ENCODE data around the gene ATP5PD.
A peak's percentile ranks its signal among the peaks of the same experiment; 100 is the strongest.

Gene ATP5PD

GRCh38 chr17:75063201-75063600 is 16.4 kb upstream of the ATP5PD start:
- no peak for DNase-seq (ENCODE audit: low read depth)
- peaks cover 48% of the 10 kb centered on the region for H3K36me3 ChIP-seq (ENCODE audit: control insufficient read depth, insufficient read depth, low read length, severe bottlenecking)

DNA sequence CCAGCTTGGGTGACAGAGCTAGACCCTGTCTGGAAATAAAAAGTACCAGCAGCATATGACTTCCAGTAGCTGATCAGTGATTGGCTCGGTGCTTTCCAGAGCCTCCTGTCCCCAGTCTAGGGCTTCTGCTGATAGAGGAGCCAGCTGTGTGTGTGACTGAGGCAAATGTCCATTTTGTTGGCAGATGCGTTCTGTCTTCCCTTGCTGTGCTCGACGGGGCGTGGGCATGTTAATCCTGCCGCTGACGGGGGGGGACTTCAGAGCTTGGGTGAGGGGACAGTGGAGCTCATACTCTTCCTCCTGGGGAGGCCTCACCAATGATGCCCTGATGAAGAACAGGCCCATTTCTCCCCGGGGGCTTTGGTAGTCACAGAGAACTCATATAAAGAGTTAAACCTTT is 14.8 kb upstream of the ATP5PD start:
- peaks cover 48% of the 10 kb centered on the region for H3K36me3 ChIP-seq (ENCODE audit: control insufficient read depth, insufficient read depth, low read length, severe bottlenecking)
- H3K4me1 ChIP-seq (ENCODE audit: control insufficient read depth, insufficient read depth, low read length): peaks cover 18% of the 10 kb centered on the region
- H3K4me3 ChIP-seq (ENCODE audit: low read length): no peak overlapping the region
- no peaks in the 10 kb centered on the region for H3K9me3 ChIP-seq (ENCODE audit: control insufficient read depth, low read length)
- DNase-seq (ENCODE audit: low read depth): no peak
- H3K9ac ChIP-seq (ENCODE audit: low read length): no peak overlapping the region
- H3K27me3 ChIP-seq (replicated peaks; ENCODE audit: control insufficient read depth, insufficient read depth, low read length): no peaks in the 10 kb centered on the region

More at GRCh38 chr17:75063201-75063600, 16.4 kb upstream of the ATP5PD start:
- Histone ChIP-seq H3K4me1 (ENCODE audit: control insufficient read depth, insufficient read depth, low read length) (peaks cover 18% of the 10 kb centered on the region), H3K4me3 (ENCODE audit: low read length) (no peak overlapping the region), H3K9ac (ENCODE audit: low read length) (no peak overlapping the region), H3K9me3 (ENCODE audit: control insufficient read depth, low read length) (no peaks in the 10 kb centered on the region), H3K27me3 (replicated peaks; ENCODE audit: control insufficient read depth, insufficient read depth, low read length) (no peaks in the 10 kb centered on the region)

GRCh38 chr17:75061055-75061438 is 14.3 kb upstream of the ATP5PD start:
- Histone ChIP-seq H3K36me3 (ENCODE audit: control insufficient read depth, insufficient read depth, low read length, severe bottlenecking) (peaks cover 48% of the 10 kb centered on the region), H3K9me3 (ENCODE audit: control insufficient read depth, low read length) (no peaks in the 10 kb centered on the region)

GRCh38 chr17:75060434-75061054 is 13.8 kb upstream of the ATP5PD start:
- no peaks in the 10 kb centered on the region for H3K27me3 ChIP-seq (replicated peaks; ENCODE audit: control insufficient read depth, insufficient read depth, low read length)
- H3K36me3 ChIP-seq (ENCODE audit: control insufficient read depth, insufficient read depth, low read length, severe bottlenecking): peaks cover 48% of the 10 kb centered on the region
- DNase-seq (ENCODE audit: low read depth): no peak
- H3K4me3 ChIP-seq (ENCODE audit: low read length): no peak overlapping the region
- H3K9me3 ChIP-seq (ENCODE audit: control insufficient read depth, low read length): no peaks in the 10 kb centered on the region
- peak overlapping the region; percentile 47 for H3K9ac ChIP-seq (ENCODE audit: low read length)
- peaks cover 14% of the 10 kb centered on the region for H3K4me1 ChIP-seq (ENCODE audit: control insufficient read depth, insufficient read depth, low read length)

More at GRCh38 chr17:75061055-75061438, 14.3 kb upstream of the ATP5PD start:
- peak overlapping the region; percentile 47 for H3K9ac ChIP-seq (ENCODE audit: low read length)
- DNase-seq (ENCODE audit: low read depth): no peak
- peaks cover 18% of the 10 kb centered on the region for H3K4me1 ChIP-seq (ENCODE audit: control insufficient read depth, insufficient read depth, low read length)
- no peak overlapping the region for H3K4me3 ChIP-seq (ENCODE audit: low read length)
- H3K27me3 ChIP-seq (replicated peaks; ENCODE audit: control insufficient read depth, insufficient read depth, low read length): no peaks in the 10 kb centered on the region

DNA sequence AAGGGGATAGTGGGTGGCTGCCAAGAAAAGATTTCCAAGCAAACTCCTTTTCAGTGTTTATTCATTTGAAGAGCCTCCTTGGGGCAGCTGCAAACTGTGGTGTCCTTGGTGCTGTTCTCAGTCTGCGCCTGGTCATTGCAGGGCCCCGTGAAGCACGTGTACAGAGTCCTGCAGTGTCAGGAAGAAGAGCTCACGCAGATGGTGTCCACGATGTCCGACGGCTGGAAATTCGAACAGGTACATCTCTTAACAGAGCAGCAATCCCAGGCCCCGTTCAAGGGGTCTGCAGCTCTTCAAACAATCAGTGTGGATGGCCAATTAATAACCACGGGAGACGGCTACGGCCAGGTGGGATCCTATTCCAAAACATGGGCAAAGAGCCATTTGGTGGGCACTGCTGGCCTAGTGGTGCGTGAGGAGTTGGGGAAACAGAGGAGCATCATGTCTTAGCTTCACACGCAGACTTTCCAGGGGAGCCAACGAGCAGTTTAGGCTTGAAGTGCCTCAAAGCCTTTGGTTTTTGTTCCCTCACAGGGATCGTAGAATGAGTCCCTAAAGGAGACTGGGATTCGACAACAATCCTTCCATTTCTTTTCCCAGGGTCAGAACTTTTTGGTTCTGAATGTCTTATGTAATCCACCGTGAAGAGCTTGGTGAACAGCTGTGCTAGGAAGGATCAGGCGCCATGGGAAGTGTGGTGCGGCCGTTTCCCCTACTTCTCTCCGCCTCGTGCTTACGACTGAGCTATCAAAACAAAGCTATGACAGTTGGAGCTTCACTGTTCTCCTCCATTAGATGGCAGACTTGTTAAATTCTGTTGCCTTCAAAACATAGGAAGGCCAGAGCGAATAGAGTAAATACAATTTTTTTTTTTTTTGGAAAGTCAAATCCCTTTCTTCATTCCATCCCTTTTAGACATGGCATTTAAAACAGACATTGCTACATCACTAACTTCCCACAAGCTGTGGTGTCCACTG is 12.9 kb upstream of the ATP5PD start:
- H3K27me3 ChIP-seq (replicated peaks; ENCODE audit: control insufficient read depth, insufficient read depth, low read length): no peaks in the 10 kb centered on the region
- peak; percentile 91 for DNase-seq (ENCODE audit: low read depth)
- H3K36me3 ChIP-seq (ENCODE audit: control insufficient read depth, insufficient read depth, low read length, severe bottlenecking): peaks cover 46% of the 10 kb centered on the region
- H3K4me3 ChIP-seq (ENCODE audit: low read length): no peak overlapping the region
- no peaks in the 10 kb centered on the region for H3K9me3 ChIP-seq (ENCODE audit: control insufficient read depth, low read length)
- H3K4me1 ChIP-seq (ENCODE audit: control insufficient read depth, insufficient read depth, low read length): peaks cover 14% of the 10 kb centered on the region
- H3K9ac ChIP-seq (ENCODE audit: low read length): peak overlapping the region; percentile 63

GRCh38 chr17:75051941-75052340 is 5.2 kb upstream of the ATP5PD start:
- H3K9ac ChIP-seq (ENCODE audit: low read length): no peak overlapping the region
- H3K9me3 ChIP-seq (ENCODE audit: control insufficient read depth, low read length): no peaks in the 10 kb centered on the region
- no peaks in the 10 kb centered on the region for H3K27me3 ChIP-seq (replicated peaks; ENCODE audit: control insufficient read depth, insufficient read depth, low read length)
- H3K36me3 ChIP-seq (ENCODE audit: control insufficient read depth, insufficient read depth, low read length, severe bottlenecking): peaks cover 41% of the 10 kb centered on the region
- no peak overlapping the region for H3K4me3 ChIP-seq (ENCODE audit: low read length)
- peaks cover 18% of the 10 kb centered on the region for H3K4me1 ChIP-seq (ENCODE audit: control insufficient read depth, insufficient read depth, low read length)
- no peak for DNase-seq (ENCODE audit: low read depth)

GRCh38 chr17:75049706-75050105 is 2.9 kb upstream of the ATP5PD start:
- Histone ChIP-seq H3K9ac (ENCODE audit: low read length) (no peak overlapping the region), H3K27me3 (replicated peaks; ENCODE audit: control insufficient read depth, insufficient read depth, low read length) (no peaks in the 10 kb centered on the region), H3K36me3 (ENCODE audit: control insufficient read depth, insufficient read depth, low read length, severe bottlenecking) (peaks cover 38% of the 10 kb centered on the region), H3K9me3 (ENCODE audit: control insufficient read depth, low read length) (no peaks in the 10 kb centered on the region), H3K4me3 (ENCODE audit: low read length) (no peak overlapping the region), H3K4me1 (ENCODE audit: control insufficient read depth, insufficient read depth, low read length) (peaks cover 22% of the 10 kb centered on the region)
- no peak for DNase-seq (ENCODE audit: low read depth)

DNA sequence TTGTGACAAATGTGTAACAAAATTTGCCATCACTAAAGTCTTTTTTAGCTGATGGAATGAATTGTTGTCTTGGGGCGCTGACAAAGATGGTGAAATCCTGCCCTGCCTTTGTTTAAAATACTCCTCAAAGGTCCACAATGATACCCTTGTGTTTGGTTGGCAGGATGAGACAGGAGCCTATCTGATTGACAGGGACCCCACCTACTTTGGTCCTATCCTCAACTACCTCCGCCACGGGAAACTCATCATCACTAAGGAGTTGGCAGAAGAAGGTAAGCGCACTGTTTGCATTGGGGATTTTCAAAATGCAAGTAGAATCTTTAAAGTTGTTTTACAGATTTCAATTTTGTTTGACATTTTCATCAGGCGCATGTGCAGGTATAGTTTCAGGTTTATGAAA is 2.3 kb upstream of the ATP5PD start:
- no peaks in the 10 kb centered on the region for H3K9me3 ChIP-seq (ENCODE audit: control insufficient read depth, low read length)
- H3K36me3 ChIP-seq (ENCODE audit: control insufficient read depth, insufficient read depth, low read length, severe bottlenecking): peaks cover 35% of the 10 kb centered on the region
- peaks cover 22% of the 10 kb centered on the region for H3K4me1 ChIP-seq (ENCODE audit: control insufficient read depth, insufficient read depth, low read length)
- no peak for DNase-seq (ENCODE audit: low read depth)
- H3K9ac ChIP-seq (ENCODE audit: low read length): peak overlapping the region; percentile 92
- H3K4me3 ChIP-seq (ENCODE audit: low read length): peak overlapping the region; percentile 85
- H3K27me3 ChIP-seq (replicated peaks; ENCODE audit: control insufficient read depth, insufficient read depth, low read length): no peaks in the 10 kb centered on the region

DNA sequence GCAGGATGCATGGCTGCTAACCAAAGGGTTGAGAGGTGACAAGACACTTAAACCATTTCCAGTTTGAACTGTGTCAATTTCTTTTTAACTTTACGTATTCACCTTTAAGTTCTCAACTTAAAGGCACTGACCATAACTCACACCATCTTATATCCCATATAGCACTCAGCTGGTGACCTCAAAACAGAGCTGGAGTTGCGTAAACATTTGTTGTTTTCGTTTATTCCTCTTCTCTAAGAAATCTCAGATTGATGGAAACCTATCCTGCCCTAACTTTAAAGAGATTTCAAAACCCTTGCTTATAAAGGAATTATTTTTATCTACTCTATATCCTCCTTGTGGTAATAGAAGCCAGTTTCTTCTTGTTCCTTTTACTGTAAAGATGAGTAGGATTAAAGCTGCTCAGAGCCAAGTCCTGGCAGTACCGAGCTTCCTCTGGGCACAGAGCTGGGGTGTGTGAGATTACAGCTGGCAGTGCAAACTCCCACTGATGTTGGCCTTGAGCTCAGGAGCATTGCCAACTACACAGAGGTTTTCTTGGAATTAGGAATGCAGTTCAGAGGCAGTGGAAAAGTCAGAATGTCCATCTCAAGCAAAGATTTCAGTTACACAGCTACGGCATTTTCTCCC is 1.6 kb upstream of the ATP5PD start:
- peaks cover 25% of the 10 kb centered on the region for H3K4me1 ChIP-seq (ENCODE audit: control insufficient read depth, insufficient read depth, low read length)
- peaks cover 29% of the 10 kb centered on the region for H3K36me3 ChIP-seq (ENCODE audit: control insufficient read depth, insufficient read depth, low read length, severe bottlenecking)
- no peaks in the 10 kb centered on the region for H3K9me3 ChIP-seq (ENCODE audit: control insufficient read depth, low read length)
- DNase-seq (ENCODE audit: low read depth): peak; percentile 59
- H3K4me3 ChIP-seq (ENCODE audit: low read length): peak overlapping the region; percentile 85
- peak overlapping the region; percentile 92 for H3K9ac ChIP-seq (ENCODE audit: low read length)
- H3K27me3 ChIP-seq (replicated peaks; ENCODE audit: control insufficient read depth, insufficient read depth, low read length): no peaks in the 10 kb centered on the region

GRCh38 chr17:75047398-75048098 is 779 bp upstream of the ATP5PD start:
- Histone ChIP-seq H3K27me3 (replicated peaks; ENCODE audit: control insufficient read depth, insufficient read depth, low read length) (no peaks in the 10 kb centered on the region), H3K4me3 (ENCODE audit: low read length) (peak overlapping the region; percentile 85), H3K36me3 (ENCODE audit: control insufficient read depth, insufficient read depth, low read length, severe bottlenecking) (peaks cover 22% of the 10 kb centered on the region), H3K4me1 (ENCODE audit: control insufficient read depth, insufficient read depth, low read length) (peaks cover 25% of the 10 kb centered on the region), H3K9me3 (ENCODE audit: control insufficient read depth, low read length) (no peaks in the 10 kb centered on the region), H3K9ac (ENCODE audit: low read length) (peak overlapping the region; percentile 92)
- DNase-seq (ENCODE audit: low read depth): peak; percentile 44

Data from adipocyte (in vitro differentiated cells).